Kidney capillary endothelial cell (primary cell): ENCODE data around the gene ALB.

Experiments
- DNase-seq: peaks from one replicate; pipeline ENCODE4 v3.0.0-alpha.2; 2018; ENCODE audit warnings: low spot score

Gene ALB

GRCh38 chr4:73432169-73433000 is 28.3 kb downstream of the ALB start:
- DNase-seq, result no peak

DNA sequence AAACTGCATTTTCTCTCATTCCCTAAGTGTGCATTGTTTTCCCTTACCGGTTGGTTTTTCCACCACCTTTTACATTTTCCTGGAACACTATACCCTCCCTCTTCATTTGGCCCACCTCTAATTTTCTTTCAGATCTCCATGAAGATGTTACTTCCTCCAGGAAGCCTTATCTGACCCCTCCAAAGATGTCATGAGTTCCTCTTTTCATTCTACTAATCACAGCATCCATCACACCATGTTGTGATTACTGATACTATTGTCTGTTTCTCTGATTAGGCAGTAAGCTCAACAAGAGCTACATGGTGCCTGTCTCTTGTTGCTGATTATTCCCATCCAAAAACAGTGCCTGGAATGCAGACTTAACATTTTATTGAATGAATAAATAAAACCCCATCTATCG is 29.1 kb downstream of the ALB start:
- no peak for DNase-seq

- DNase-seq, result peak; percentile 24
Measured at GRCh38 chr4:73434311-73434710, 30.2 kb downstream of the ALB start.

- DNase-seq, result no peak
Measured at GRCh38 chr4:73435984-73436383, 31.9 kb downstream of the ALB start, which contains the start of gene AFP. TSS of gene AFP (plus strand) at chr4:73436221. CDS start at chr4:73436263, 42 bp downstream.

DNA sequence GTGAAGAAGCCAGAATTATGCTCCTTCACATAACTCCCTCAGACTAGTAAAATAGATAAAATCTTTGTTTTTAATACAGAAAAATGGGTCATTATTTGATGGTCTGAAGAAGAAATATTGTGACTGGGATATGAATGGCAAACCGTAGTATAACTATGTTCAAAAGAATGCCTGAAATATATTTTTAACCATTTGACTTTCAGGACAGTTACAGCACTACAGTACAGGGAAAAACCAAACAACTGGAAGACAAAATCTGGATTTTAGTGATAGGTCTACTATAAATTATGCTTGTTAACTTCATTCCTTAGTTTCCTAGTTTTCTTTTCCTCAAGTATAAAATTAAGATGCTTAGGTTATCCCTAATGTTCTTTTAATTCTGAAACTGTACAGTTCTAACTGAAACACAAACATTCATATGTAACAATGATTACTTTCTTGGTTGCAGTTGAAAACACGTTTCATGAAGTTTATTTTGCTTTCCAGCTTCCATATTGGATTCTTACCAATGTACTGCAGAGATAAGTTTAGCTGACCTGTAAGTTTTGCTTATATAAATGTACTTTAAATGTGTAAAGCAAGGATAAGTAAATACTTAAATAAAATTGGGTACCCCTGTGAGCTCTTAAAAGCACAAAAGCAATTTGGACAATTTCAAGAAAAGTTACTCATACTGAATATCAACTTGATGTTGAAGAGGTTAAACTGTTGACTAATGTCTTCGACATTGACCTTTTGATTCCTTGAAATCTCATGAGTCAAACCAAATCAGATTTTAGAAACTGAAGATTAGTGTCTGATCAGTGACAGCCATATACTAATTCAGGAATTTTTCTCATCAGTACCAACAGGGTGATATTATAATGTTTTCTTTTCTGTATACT is 32.8 kb downstream of the ALB start:
- DNase-seq, result no peak

- no peak for DNase-seq
Measured at GRCh38 chr4:73437558-73437956, 33.5 kb downstream of the ALB start.

DNA sequence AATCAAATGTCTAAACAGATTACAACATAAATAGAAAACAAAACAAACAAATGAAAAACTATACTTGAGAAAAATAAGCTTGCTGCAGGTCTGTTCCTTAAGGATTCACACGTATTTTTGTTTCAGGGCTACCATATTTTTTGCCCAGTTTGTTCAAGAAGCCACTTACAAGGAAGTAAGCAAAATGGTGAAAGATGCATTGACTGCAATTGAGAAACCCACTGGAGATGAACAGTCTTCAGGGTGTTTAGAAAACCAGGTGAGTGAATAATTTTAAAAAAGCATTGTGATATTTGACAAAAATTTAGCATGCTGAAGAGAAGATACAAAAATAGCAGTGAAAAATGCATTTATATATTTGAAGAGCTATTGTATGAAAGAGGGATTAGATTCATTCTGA is 34.0 kb downstream of the ALB start:
- no peak for DNase-seq

- DNase-seq, result no peak
Measured at GRCh38 chr4:73438582-73439215, 34.6 kb downstream of the ALB start.

- DNase-seq, result no peak
Measured at GRCh38 chr4:73439445-73439844, 35.4 kb downstream of the ALB start.

GRCh38 chr4:73439991-73440390 is 35.9 kb downstream of the ALB start:
- no peak for DNase-seq

- no peak for DNase-seq
Measured at GRCh38 chr4:73440653-73441052, 36.6 kb downstream of the ALB start.

GRCh38 chr4:73442275-73442674 is 38.2 kb downstream of the ALB start:
- DNase-seq, result no peak

DNA sequence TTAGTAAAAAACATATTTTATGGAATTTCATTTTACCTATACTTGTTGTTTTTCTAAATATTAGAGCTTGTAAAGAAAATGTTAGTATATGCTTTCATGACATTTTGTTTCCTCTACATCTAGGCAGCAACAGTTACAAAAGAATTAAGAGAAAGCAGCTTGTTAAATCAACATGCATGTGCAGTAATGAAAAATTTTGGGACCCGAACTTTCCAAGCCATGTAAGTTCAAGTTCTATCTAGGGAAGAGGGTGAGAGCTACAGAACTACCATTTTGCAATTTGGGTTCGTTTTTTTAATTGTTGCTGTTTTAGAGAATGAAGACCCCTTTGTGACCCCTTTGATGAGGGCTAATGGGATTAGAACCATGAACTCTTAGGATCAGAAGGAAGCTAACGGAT is 39.1 kb downstream of the ALB start:
- DNase-seq, result no peak

- DNase-seq, result no peak
Measured at GRCh38 chr4:73445383-73446335, 41.6 kb downstream of the ALB start.

DNA sequence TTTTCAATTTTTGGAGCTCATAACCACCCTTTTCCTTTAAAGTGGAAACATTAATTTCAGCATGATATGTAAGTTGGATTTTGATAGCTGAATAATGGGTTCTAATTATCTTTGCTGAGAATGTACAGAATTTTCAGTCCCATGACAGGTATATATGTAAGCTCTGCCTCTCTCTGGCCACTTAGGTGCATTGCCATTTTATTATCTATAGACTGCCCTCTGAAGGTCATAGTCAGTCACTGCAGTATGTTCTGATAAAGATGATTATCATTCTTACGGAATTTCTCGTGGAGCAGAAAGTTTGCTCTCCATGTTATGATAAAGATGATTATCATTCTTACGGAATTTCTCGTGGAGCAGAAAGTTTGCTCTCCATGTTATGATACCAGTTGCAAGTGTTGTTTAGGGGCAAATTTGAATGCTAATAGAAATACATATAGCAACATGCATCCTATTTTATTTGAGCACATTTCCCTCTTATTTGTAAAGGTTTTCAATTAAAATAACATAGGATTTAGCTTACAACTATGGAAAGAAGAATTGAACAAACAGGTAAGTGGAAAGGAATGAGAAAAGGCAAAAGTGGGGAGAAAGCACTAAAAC is 42.4 kb downstream of the ALB start:
- DNase-seq, result peak; percentile 51

GRCh38 chr4:73447671-73448070 is 43.6 kb downstream of the ALB start:
- no peak for DNase-seq

DNA sequence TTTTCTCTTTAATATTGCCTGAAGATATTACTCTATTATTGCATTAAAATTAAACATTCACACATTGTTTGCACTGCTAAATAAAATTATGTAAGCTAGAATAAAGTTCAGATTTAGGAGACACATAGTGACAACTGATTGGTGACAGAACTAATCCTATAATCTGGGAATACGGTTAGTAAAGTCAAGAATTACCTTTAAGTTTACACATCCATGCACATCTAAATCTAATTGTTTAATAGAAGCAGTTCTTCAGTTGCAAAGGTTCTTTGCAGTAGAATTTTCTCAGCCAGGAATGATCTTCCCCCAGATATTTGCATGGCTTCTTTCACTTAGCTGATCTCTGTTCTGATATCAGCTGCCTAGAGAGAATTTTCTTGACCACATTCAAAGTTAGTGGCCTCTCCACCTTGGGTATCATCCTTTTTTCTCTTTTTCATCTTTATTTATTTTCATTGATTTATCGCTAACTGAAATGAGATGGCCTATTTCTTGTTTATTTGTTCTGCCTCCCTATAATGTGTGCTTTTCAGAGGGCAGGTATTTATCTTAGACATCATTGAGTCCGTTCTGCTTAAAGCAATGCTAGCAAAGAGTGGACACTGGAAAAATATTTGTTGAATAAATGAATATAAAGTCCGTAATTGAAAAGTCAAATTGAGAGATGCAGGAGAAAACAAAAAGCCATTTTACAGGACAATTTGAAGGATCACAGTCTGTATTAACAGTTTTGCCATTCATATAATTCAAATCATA is 44.5 kb downstream of the ALB start:
- no peak for DNase-seq

DNA sequence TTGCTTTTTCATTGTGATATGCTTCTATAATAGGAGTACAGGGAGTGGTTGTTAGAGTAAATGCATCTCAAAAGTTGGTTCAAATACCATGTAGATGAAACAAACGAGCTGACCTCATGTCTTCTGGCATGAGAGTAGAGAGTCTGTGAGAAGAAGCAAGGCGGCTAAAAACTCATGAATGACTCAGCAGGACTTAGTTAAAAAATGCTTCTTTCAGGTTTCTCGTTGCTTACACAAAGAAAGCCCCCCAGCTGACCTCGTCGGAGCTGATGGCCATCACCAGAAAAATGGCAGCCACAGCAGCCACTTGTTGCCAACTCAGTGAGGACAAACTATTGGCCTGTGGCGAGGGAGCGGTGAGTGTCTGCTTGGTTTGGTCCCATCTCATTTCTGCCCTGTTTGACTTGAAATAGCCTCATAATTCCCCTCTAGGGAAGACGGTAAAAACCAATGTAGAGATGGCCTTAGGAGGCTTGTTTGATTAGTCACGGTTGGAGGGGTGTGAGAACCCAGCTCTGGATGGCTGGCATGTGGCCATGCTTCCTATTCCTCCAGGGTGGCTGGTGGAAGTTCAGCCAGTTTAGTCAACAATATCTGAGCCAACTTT is 46.4 kb downstream of the ALB start:
- DNase-seq, result no peak

- DNase-seq, result no peak
Measured at GRCh38 chr4:73451404-73451803, 47.3 kb downstream of the ALB start.
